Measurements from ENCODE around the gene CEMIP.

CEMIP gene

GRCh38 chr15:80778964-80779657 is at the start of gene CEMIP:
CEMIP (plus strand) TSS chr15:80779370; CDS start chr15:80873880, 94,510 bp downstream.
- DNase-seq (ENCODE audit: low read depth in 2 of 2), result peak; percentile 79 to 82

GRCh38 chr15:80730387-80730786 is 48.8 kb upstream of the CEMIP start:
- DNase-seq (ENCODE audit: low read depth in 2 of 2), result no peak

- no peak for DNase-seq (ENCODE audit: low read depth in 2 of 2)
Measured at GRCh38 chr15:80730926-80731325, 48.2 kb upstream of the CEMIP start.

- no peak for DNase-seq (ENCODE audit: low read depth in 2 of 2)
Measured at GRCh38 chr15:80732167-80732566, 47.0 kb upstream of the CEMIP start.

GRCh38 chr15:80732818-80733217 is 46.4 kb upstream of the CEMIP start:
- no peak for DNase-seq (ENCODE audit: low read depth in 2 of 2)

- DNase-seq (ENCODE audit: low read depth in 2 of 2), result no peak
Measured at GRCh38 chr15:80733460-80733859, 45.7 kb upstream of the CEMIP start.

- no peak for DNase-seq (ENCODE audit: low read depth in 2 of 2)
Measured at GRCh38 chr15:80735344-80735743, 43.8 kb upstream of the CEMIP start.

GRCh38 chr15:80736560-80736959 is 42.6 kb upstream of the CEMIP start:
- DNase-seq (ENCODE audit: low read depth in 2 of 2), result no peak

GRCh38 chr15:80739919-80740318 is 39.3 kb upstream of the CEMIP start:
- DNase-seq (ENCODE audit: low read depth in 2 of 2), result no peak

GRCh38 chr15:80742081-80742480 is 37.1 kb upstream of the CEMIP start:
- DNase-seq (ENCODE audit: low read depth in 2 of 2), result no peak

- DNase-seq (ENCODE audit: low read depth in 2 of 2), result no peak
Measured at GRCh38 chr15:80743189-80743833, 35.9 kb upstream of the CEMIP start.

GRCh38 chr15:80744415-80744814 is 34.8 kb upstream of the CEMIP start:
- DNase-seq (ENCODE audit: low read depth in 2 of 2), result no peak

- DNase-seq (ENCODE audit: low read depth in 2 of 2), result peak; percentile 42 to 49
Measured at GRCh38 chr15:80744826-80745225, 34.3 kb upstream of the CEMIP start.

- no peak for DNase-seq (ENCODE audit: low read depth in 2 of 2)
Measured at GRCh38 chr15:80745888-80746287, 33.3 kb upstream of the CEMIP start.

GRCh38 chr15:80747317-80748053 is 31.7 kb upstream of the CEMIP start:
- DNase-seq (ENCODE audit: low read depth in 2 of 2), result no peak

- no peak for DNase-seq (ENCODE audit: low read depth in 2 of 2)
Measured at GRCh38 chr15:80749589-80749988, 29.6 kb upstream of the CEMIP start.

- DNase-seq (ENCODE audit: low read depth in 2 of 2), result no peak
Measured at GRCh38 chr15:80750575-80750974, 28.6 kb upstream of the CEMIP start.

- DNase-seq (ENCODE audit: low read depth in 2 of 2), result no peak
Measured at GRCh38 chr15:80752204-80752603, 27.0 kb upstream of the CEMIP start.

GRCh38 chr15:80753161-80753560 is 26.0 kb upstream of the CEMIP start:
- no peak for DNase-seq (ENCODE audit: low read depth in 2 of 2)

- DNase-seq (ENCODE audit: low read depth in 2 of 2), result no peak
Measured at GRCh38 chr15:80754014-80754413, 25.2 kb upstream of the CEMIP start.

GRCh38 chr15:80755885-80756284 is 23.3 kb upstream of the CEMIP start:
- DNase-seq (ENCODE audit: low read depth in 2 of 2), result no peak

GRCh38 chr15:80758130-80758745 is 20.9 kb upstream of the CEMIP start:
- DNase-seq (ENCODE audit: low read depth in 2 of 2), result no peak
